Smooth muscle cell (in vitro differentiated cells): Measurements from ENCODE around the gene PWWP2B. TPM values are rescaled to one million over a fixed set of nuclear protein-coding genes. Genes with fewer than 3 reads are reported as not detected.

Experiments
- DNase-seq: peaks from one replicate; lab custom pipeline; 2025; ENCODE audit not compliant: unreplicated experiment; lab: John Stamatoyannopoulos, UW
- H2AFZ ChIP-seq: fragments of 200-600 bp; sonication (generic); 2 replicates; pipeline ENCODE4 v1.6.0; 2016; ENCODE audit warnings: antibody characterized with exemption, low read depth, mild to moderate bottlenecking
- H3F3A ChIP-seq: fragments of 200-600 bp; sonication (generic); 2 replicates; pipeline ENCODE4 v1.6.0; 2017; ENCODE audit warnings: antibody characterized with exemption, low read depth
- H3K27ac ChIP-seq: fragments of 200-600 bp; sonication (generic); 2 replicates; pipeline ENCODE4 v1.5.1; 2016; ENCODE audit warnings: low read depth, mild to moderate bottlenecking
- H3K27me3 ChIP-seq: fragments of 200-600 bp; sonication (generic); 2 replicates; pipeline ENCODE4 v1.6.1; 2016; ENCODE audit warnings: low read depth, mild to moderate bottlenecking
- H3K36me3 ChIP-seq: fragments of 200-600 bp; sonication (generic); 2 replicates; pipeline ENCODE4 v1.5.1; 2016; ENCODE audit warnings: low read depth
- H3K4me1 ChIP-seq: fragments of 200-600 bp; sonication (generic); 2 replicates; pipeline ENCODE4 v1.5.1; 2016; ENCODE audit warnings: low read depth
- H3K4me2 ChIP-seq: fragments of 200-600 bp; sonication (generic); 2 replicates; pipeline ENCODE4 v1.6.0; 2016; ENCODE audit warnings: mild to moderate bottlenecking
- H3K4me3 ChIP-seq: fragments of 200-600 bp; sonication (generic); 2 replicates; pipeline ENCODE4 v1.5.1; 2016; ENCODE audit warnings: mild to moderate bottlenecking
- H3K79me2 ChIP-seq: fragments of 200-600 bp; sonication (generic); 2 replicates; pipeline ENCODE4 v1.6.0; 2016; ENCODE audit warnings: low read depth, mild to moderate bottlenecking
- H3K9ac ChIP-seq: fragments of 200-600 bp; sonication (generic); 2 replicates; pipeline ENCODE4 v1.6.0; 2016; ENCODE audit warnings: low read depth
- H3K9me3 ChIP-seq: fragments of 200-600 bp; sonication (generic); replicated peaks from 2 replicates; pipeline ENCODE4 v1.5.1; 2016; ENCODE audit warnings: low read depth
- H4K20me1 ChIP-seq: fragments of 200-600 bp; sonication (generic); 2 replicates; pipeline ENCODE4 v1.6.0; 2016; ENCODE audit warnings: low read depth
- CTCF ChIP-seq: fragments of 200-600 bp; sonication (generic); IDR thresholded peaks from 2 replicates; pipeline ENCODE4 v1.5.1; 2017; ENCODE audit warnings: borderline replicate concordance, mild to moderate bottlenecking, antibody characterized with exemption; ENCODE audit not compliant: insufficient read depth, poor library complexity, severe bottlenecking
- WGBS: methylation state at CpG from one replicate; pipeline ENCODE4 v1.1.7; 2016; ENCODE audit warnings: low lambda C conversion rate; 5-methylcytosine and 5-hydroxymethylcytosine counted together
- polyA plus RNA-seq: library from polyadenylated mRNA; unstranded; fragments of >200 nt; fragmentation: Nextera tagmentation; extraction: Ambion mirVana; gene quantifications from 2 replicates; pipeline ENCODE4 v1.2.1, GENCODE V29; 2016
- total RNA-seq: library from RNA; depleted of rRNA; stranded (reverse); fragments of >200 nt; gene quantifications from 2 replicates; pipeline ENCODE4 v1.2.3, GENCODE V29; 2014

PWWP2B gene
- total and polyA plus RNA-seq, 2 experiments from 2014 or later, result 8.3 to 13.2 TPM

DNA sequence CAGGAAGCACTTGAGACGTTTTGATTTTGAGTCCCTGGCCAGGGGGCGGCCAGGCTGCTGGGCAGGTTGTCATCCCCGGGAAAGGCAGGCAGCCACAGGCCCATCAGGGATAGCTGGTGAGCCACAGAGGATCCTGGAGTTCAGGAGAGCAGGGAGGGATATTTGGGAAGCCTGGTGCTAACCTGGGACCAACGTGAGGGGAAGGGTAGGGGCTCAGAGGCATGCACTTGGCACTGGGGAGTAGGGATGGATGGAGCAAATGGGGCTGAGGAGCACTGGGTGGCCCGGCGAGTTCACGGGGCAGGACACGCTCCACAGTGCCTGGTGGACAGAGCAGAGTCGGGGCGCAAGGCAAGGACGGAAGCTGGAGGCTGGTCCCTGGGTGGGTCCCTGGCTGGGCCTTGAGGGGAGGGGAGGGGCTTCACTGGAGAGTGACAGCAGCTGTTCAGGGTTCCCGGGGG lies 34.8 kb upstream of the PWWP2B start:
- Histone ChIP-seq H3K36me3 (no peaks in the 10 kb centered on the region), H3K9ac (no peak overlapping the region), H3K27ac (no peak overlapping the region), H3K4me2 (no peak overlapping the region), H3K79me2 (no peaks in the 10 kb centered on the region), H4K20me1 (no peaks in the 10 kb centered on the region), H3F3A (peaks cover 4% of the 10 kb centered on the region), H3K27me3 (no peaks in the 10 kb centered on the region), H3K4me1 (no peaks in the 10 kb centered on the region), H2AFZ (no peak overlapping the region), H3K9me3 (no peaks in the 10 kb centered on the region), H3K4me3 (no peak overlapping the region)
- 89% methylated on average over 11 of the region's 12 CpGs for WGBS
- no peak for TF ChIP-seq CTCF
- no peak for DNase-seq

- peaks cover 4% of the 10 kb centered on the region for H3F3A ChIP-seq
These were observed 33.6 kb upstream of the PWWP2B start for GRCh38 chr10:132363376-132363775.

GRCh38 chr10:132363921-132364593 lies 32.9 kb upstream of the PWWP2B start:
- Histone ChIP-seq H4K20me1 (no peaks in the 10 kb centered on the region), H3K27me3 (no peaks in the 10 kb centered on the region), H3K4me1 (no peaks in the 10 kb centered on the region), H3K9me3 (no peaks in the 10 kb centered on the region), H3K4me2 (no peak overlapping the region), H3K4me3 (no peak overlapping the region), H2AFZ (no peak overlapping the region), H3K36me3 (no peaks in the 10 kb centered on the region), H3K27ac (no peak overlapping the region), H3F3A (peaks cover 4% of the 10 kb centered on the region), H3K9ac (no peak overlapping the region), H3K79me2 (no peaks in the 10 kb centered on the region)
- WGBS, result 70% methylated on average over 14 of the region's 16 CpGs
- no peak for TF ChIP-seq CTCF
- peak; percentile 92 for DNase-seq

More at GRCh38 chr10:132363376-132363775, 33.6 kb upstream of the PWWP2B start:
- TF ChIP-seq CTCF, result no peak
- H3K79me2 ChIP-seq, result no peaks in the 10 kb centered on the region
- H3K27ac ChIP-seq, result no peak overlapping the region
- H2AFZ ChIP-seq, result no peak overlapping the region
- no peaks in the 10 kb centered on the region for H3K36me3 ChIP-seq
- H3K27me3 ChIP-seq, result no peaks in the 10 kb centered on the region
- no peaks in the 10 kb centered on the region for H3K4me1 ChIP-seq
- H3K9ac ChIP-seq, result no peak overlapping the region
- whole genome bisulfite sequencing, result 82% methylated on average over 15 of the region's 15 CpGs
- DNase-seq, result no peak
- no peak overlapping the region for H3K4me2 ChIP-seq
- H3K4me3 ChIP-seq, result no peak overlapping the region
- no peaks in the 10 kb centered on the region for H4K20me1 ChIP-seq
- H3K9me3 ChIP-seq, result no peaks in the 10 kb centered on the region

DNA sequence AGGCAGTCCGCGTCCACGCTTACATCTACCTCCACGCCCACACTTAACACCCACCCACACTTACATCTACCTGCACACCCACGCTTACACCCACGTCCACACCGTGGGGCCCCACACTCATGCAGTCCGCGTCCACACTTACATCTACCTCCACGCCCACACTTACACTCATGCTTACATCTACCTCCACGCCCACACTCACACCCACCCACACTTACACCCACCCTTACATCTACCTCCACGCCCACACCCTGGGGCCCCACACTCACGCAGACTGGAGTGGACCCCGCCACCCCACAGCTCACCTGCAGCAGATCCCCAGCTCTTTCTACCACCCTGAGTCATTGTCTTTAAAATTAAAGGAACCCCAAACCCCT lies 32.4 kb upstream of the PWWP2B start:
- peaks cover 4% of the 10 kb centered on the region for H3F3A ChIP-seq
- no peaks in the 10 kb centered on the region for H4K20me1 ChIP-seq
- no peaks in the 10 kb centered on the region for H3K9me3 ChIP-seq
- no peak overlapping the region for H3K9ac ChIP-seq
- H3K4me1 ChIP-seq, result no peaks in the 10 kb centered on the region
- 95% methylated on average over 11 of the region's 14 CpGs for WGBS
- no peak for TF ChIP-seq CTCF
- H3K4me2 ChIP-seq, result no peak overlapping the region
- H3K36me3 ChIP-seq, result no peaks in the 10 kb centered on the region
- H3K4me3 ChIP-seq, result no peak overlapping the region
- no peak for DNase-seq
- H3K27ac ChIP-seq, result no peak overlapping the region
- no peaks in the 10 kb centered on the region for H3K79me2 ChIP-seq
- no peaks in the 10 kb centered on the region for H3K27me3 ChIP-seq
- H2AFZ ChIP-seq, result no peak overlapping the region
